ENCODE measurements around the gene TLCD5.
A peak's percentile ranks its signal among the peaks of the same experiment; 100 is the strongest.

TLCD5 gene

GRCh38 chr11:120296554-120296953, 28.5 kb upstream of the TLCD5 start:
- no peak for DNase-seq (ENCODE audit: low read depth)
- H3K4me3 ChIP-seq (ENCODE audit: low read depth, low read length): no peak overlapping the region
- TF ChIP-seq CTCF (conservative IDR thresholded peaks at IDR 0.05; ENCODE audit: low read depth, low read length): no peak

DNA sequence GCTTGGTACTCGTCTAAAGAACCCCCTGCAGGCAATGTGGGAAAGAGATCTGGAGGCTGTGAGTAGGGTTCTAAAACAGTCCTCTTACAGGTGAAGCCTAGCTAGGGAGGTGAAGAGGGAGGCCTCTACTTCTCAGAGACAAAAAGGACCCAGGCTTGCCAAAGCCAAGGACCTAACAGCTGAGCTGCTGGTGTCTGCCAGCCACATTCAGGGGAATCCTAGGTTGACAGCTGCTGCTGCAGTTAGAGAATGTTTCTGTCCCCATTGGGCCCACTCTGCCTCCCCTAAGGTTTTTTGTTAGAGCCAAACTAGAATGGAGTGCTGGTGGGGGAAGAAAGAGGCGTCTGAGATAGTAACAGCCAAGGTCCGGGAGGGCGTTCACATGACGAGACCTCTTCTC, 26.6 kb upstream of the TLCD5 start:
- no peak for TF ChIP-seq CTCF (conservative IDR thresholded peaks at IDR 0.05; ENCODE audit: low read depth, low read length)
- H3K4me3 ChIP-seq (ENCODE audit: low read depth, low read length): no peak overlapping the region
- no peak for DNase-seq (ENCODE audit: low read depth)

- DNase-seq (ENCODE audit: low read depth): no peak
- no peak overlapping the region for H3K4me3 ChIP-seq (ENCODE audit: low read depth, low read length)
- TF ChIP-seq CTCF (conservative IDR thresholded peaks at IDR 0.05; ENCODE audit: low read depth, low read length): no peak
These were observed 22.9 kb upstream of the TLCD5 start for GRCh38 chr11:120302001-120302805.

GRCh38 chr11:120303004-120303637, 22.0 kb upstream of the TLCD5 start:
- peak; percentile 91 for TF ChIP-seq CTCF (conservative IDR thresholded peaks at IDR 0.05; ENCODE audit: low read depth, low read length)
- H3K4me3 ChIP-seq (ENCODE audit: low read depth, low read length): no peak overlapping the region
- DNase-seq (ENCODE audit: low read depth): peak; percentile 79

GRCh38 chr11:120304526-120304925, 20.6 kb upstream of the TLCD5 start:
- peak; percentile 29 for DNase-seq (ENCODE audit: low read depth)
- H3K4me3 ChIP-seq (ENCODE audit: low read depth, low read length): no peak overlapping the region
- no peak for TF ChIP-seq CTCF (conservative IDR thresholded peaks at IDR 0.05; ENCODE audit: low read depth, low read length)

- no peak overlapping the region for H3K4me3 ChIP-seq (ENCODE audit: low read depth, low read length)
- DNase-seq (ENCODE audit: low read depth): no peak
- no peak for TF ChIP-seq CTCF (conservative IDR thresholded peaks at IDR 0.05; ENCODE audit: low read depth, low read length)
These were observed 19.8 kb upstream of the TLCD5 start for GRCh38 chr11:120305286-120305685.

Measured in choroid plexus epithelial cell (primary cell).